Astrocyte of the spinal cord (primary cell): ENCODE data around the gene COG5.

Experiments used
- DNase-seq: peaks from one replicate; pipeline ENCODE4 v3.0.0; 2011; ENCODE audit warnings: low read depth, low spot score
- H3K4me3 ChIP-seq: 2 replicates; pipeline ENCODE4 v1.5.1; 2011; ENCODE audit warnings: low read depth, mild to moderate bottlenecking, low read length, moderate library complexity
- in situ Hi-C: cut with HindIII; loops from 2 replicates; pipeline ENCODE4 v1.10.0; 2017; ENCODE audit warnings: low sequenced_read_pairs
- TF ChIP-seq, protein P1 (sequence below): IDR thresholded peaks from 2 replicates; pipeline ENCODE4 v1.5.1; 2012; ENCODE audit warnings: low read depth, mild to moderate bottlenecking, low read length, inconsistent platforms

The COG5 gene

DNA sequence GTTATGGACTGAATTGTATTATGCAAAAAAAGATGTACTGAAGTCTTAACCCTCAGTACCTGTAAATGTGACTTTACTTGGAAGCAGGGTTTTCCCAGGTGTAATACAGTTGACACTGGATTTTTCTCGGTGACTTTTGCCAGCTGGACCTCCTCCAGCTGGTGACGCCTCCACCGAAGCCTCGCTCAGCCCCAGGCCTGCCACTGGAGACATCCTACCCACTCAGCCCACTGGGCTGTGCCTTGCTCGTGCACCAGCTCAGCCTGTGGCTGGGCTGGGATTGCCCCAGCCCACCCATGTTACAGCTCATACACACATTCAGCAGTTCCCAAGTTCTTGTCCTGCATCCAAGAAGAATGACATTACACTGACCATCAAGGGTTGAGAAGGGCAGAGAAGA lies 136.3 kb downstream of the COG5 start:
- DNase-seq: no peak
- no peak overlapping the region for H3K4me3 ChIP-seq
- in situ Hi-C loops: no loop called here
- TF ChIP-seq, protein P1, sequence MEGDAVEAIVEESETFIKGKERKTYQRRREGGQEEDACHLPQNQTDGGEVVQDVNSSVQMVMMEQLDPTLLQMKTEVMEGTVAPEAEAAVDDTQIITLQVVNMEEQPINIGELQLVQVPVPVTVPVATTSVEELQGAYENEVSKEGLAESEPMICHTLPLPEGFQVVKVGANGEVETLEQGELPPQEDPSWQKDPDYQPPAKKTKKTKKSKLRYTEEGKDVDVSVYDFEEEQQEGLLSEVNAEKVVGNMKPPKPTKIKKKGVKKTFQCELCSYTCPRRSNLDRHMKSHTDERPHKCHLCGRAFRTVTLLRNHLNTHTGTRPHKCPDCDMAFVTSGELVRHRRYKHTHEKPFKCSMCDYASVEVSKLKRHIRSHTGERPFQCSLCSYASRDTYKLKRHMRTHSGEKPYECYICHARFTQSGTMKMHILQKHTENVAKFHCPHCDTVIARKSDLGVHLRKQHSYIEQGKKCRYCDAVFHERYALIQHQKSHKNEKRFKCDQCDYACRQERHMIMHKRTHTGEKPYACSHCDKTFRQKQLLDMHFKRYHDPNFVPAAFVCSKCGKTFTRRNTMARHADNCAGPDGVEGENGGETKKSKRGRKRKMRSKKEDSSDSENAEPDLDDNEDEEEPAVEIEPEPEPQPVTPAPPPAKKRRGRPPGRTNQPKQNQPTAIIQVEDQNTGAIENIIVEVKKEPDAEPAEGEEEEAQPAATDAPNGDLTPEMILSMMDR: no peak

DNA sequence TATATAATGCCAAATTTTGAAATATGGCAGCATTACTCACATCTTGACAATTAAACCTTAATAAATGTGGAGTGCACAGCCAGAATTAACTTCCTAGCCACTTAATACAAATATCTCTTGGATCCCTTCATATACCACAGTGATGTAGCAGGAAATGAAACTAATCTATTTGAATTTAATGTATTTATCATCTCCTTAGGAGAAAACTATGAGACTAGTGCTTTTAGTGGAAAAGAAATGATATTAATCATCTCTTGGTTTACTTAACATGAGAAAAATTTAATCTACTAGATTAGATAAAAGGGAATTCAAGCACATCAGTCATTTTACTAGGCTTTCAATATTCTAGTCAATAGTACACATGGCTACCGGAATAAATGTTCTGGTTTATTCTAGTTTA lies 149.5 kb downstream of the COG5 start:
- no peak overlapping the region for H3K4me3 ChIP-seq
- TF ChIP-seq, protein P1: no peak
- in situ Hi-C loops: no loop called here
- no peak for DNase-seq

DNA sequence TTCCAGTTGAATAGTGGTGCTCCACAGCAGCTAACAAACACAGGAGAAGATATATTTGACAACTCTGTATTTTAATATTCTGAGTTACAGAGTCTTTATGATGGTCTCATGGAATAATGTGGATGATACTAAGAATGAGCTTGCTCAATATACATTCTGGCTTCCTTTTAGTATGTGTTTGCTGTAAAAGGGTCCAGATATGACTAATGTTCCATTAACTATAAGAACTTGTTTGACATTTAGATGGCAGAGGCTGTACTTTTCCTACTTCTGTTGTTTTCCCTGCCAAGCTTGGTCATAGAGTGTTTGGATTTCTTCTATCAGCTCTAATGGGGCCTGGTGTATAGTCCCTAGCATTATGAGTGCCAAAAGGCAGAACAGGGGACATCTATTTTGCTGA lies 155.4 kb downstream of the COG5 start:
- TF ChIP-seq, protein P1: no peak
- no peak overlapping the region for H3K4me3 ChIP-seq
- in situ Hi-C loops: no loop called here
- no peak for DNase-seq

DNA sequence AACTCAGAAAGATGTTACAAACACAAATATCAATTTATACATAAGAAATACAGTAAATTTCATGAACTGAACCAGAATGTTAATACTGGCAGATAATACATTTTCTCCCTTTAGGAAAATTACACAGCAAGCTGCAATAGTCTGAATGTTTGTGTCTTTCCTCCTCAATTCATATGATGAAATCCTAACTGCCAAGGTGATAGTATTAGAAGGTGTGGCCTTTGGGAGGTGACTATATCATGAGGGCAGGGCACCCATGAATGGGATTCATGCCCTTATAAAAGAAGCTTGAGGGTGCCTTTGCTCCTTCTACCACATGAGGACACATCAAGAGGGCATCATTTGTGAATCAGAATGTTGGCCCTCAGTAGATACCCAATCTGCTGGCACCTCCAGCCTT lies 158.2 kb downstream of the COG5 start:
- TF ChIP-seq, protein P1: no peak
- no peak for DNase-seq
- H3K4me3 ChIP-seq: no peak overlapping the region
- in situ Hi-C loops: no loop called here

DNA sequence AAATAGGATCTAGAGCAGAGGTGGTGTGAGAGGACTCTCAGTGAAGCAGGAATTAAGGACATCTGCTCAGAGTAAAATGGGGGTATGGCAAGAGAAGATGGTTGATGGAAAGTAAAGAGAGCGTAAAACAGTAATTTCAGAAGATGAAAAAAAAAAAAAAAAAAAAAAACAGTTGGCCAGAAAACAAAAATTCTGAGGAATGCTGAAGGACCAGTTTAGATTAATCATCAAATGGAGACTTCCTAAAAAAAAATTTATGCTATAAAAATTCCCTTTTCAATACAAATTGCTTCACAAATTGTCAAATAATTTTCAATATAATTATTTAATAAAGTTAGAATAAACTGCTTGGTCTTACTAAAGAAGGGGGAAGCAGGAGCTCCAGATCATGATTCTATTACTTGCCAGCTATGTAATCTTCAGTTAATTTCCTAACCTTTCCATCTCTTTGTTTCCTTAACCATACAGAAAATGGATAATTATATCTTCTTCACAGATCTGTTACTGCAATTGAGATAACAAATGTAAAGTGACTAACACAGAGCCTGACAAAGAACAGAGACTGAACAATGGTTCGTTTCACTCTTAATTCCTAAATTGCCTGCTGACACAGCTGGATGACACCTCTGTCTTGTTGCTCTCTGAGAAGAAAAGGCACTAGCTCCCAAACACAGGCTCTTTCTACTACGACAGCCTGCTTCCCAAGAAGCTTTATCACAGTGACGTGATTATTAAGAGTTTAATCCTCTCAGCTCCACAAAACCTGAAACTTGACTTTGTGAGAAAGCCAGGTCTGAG lies 158.8 kb downstream of the COG5 start:
- no peak for DNase-seq
- in situ Hi-C loops: no loop called here
- TF ChIP-seq, protein P1: no peak
- H3K4me3 ChIP-seq: no peak overlapping the region

DNA sequence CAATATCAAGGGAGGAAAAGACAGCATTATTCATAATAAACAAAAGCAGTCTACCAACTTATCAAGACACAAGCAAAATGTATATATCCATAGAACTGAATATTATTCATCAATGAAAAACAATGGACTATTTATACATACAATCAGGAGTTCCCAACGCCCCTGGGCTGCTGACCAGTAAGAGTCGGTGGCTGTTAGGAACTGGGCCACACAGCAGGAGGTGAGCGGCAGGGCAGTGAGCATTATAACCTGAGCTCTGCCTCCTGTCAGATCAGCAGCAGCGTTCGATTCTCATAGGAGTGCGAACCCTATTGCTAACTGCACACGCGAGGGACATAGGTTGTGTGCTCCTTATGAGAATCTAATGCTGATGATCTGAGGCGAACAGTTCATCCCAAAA lies 165.6 kb downstream of the COG5 start:
- in situ Hi-C loops: no loop called here
- TF ChIP-seq, protein P1: no peak

More for the DNA sequence above, 165.6 kb downstream of the COG5 start:
- DNase-seq: no peak
- no peak overlapping the region for H3K4me3 ChIP-seq
